Measurements from ENCODE around the gene TOR3A. TPM values are rescaled to one million over a fixed set of nuclear protein-coding genes. Genes with fewer than 3 reads are reported as not detected.
"Not testable (repeated sequence)": the region's sequence is repeated elsewhere in the genome, so short reads cannot be mapped to it uniquely, and the experiment has no call there.

Gene TOR3A
- total RNA-seq, 1 experiment from 2014 or later, result 82.1 TPM

DNA sequence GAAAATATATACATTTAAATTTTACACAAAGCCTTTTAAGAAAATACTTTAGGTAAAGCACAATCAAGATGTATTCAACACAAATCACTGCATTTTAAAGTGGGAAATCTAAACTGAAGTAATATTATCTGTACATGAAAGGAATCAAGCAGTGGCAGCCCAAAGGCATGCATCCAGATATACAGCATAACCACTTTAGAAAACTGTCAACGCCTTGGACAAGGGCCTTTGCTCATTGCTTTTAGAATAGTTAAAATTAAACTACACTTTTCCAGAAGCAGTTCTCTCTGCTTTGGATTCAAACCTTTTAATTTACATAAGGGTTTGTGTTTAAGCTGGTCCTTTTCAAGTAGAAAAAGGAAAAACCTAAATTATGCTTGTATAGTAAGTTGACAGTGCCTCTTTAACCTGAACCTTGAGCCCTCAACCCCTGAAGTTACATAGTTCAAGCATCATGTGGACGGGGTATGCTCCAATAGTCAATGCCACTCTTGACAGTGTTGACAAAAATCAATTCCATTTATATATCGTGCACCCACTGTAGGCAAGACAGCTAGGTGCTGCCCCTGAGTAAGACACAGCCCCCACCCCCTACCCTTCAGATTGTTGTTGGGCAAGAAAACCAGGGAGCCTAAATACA lies 22.9 kb downstream of the TOR3A start:
- no peak for DNase-seq (ENCODE audit: extremely low read depth, low read depth)

DNA sequence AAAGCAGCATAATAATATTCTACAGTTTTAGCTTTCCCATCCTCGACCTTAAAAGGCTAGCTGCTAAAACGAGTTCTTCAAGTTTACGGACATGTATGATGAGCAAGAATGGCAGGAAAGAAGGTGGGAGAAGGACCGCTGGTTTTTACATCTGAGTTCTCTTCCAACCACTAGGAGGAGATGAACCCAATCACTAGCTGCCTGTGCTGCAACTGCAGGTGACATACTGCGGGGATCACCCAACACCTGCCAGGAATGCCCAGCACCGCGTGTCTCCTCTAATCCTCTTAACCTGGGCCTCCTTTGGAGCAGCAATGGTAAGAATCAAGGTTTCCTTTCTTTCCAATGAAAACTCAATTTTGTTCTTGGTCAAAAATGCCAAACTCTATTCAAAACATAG lies 23.5 kb downstream of the TOR3A start:
- DNase-seq (ENCODE audit: extremely low read depth, low read depth), result no peak

DNA sequence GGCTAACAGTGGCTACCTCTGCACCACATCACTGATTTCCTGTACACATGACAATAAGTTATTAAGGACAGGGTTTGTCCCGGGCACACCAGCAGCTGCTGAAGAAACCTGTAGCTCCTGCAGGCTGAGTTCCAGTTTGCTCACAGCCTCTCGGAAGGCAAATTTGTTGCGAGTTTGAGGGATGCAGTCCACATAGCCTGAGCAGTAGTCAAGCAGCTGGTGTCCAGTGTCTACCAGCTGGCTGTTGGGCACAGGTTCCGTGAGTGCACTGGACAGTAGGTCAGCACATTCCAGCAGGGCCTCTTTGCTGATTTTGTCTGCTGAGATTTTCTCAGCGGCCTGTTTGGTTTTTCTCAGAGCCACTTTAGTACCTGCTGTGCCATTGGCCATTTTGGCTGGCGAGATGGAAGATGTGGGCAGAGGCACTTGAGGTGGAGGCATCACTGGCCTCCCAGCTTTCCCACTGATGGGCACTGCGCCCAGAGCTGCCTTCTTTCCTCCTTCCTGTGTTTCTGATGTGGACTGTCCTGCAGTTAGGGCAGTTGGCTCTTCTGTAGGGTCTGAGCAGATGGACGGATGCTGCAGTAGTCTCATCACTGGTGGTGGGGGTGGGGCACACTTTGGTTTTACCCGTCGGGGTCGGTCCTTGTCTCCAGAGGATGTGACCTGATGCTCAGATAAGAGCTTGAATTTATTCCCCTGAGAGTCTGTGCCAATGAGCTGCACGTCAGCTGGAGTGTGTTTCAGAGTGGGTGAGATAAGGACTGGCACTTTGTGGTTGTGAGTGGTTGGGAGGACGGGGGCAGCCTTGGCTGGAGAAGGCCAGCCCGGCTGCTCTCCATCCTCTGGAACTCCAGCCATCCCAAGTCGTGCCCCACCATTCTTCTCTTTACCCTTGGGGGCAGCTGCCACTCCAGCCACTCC lies 26.1 kb downstream of the TOR3A start:
- no peak for DNase-seq (ENCODE audit: extremely low read depth, low read depth)

DNA sequence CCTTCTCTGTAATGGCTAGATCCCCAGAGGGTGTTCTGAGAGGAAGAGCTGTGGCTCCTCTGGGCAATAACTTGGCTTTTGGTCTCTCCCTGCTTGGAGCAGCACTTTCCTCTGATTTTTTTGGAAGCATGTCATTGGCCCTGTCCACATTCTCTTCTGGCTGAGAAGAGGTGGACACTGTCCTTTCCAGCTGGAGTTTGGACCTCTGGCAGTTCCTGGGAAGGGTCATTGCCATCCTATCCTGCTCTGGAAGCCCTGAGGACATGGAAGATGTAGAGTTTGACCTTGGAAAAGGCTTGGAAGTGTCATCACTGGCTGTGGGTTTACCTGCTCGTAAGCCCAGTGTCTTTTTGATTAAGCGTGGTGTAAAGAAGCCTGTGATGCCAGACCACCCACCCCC lies 26.8 kb downstream of the TOR3A start:
- DNase-seq (ENCODE audit: extremely low read depth, low read depth), result no peak

DNA sequence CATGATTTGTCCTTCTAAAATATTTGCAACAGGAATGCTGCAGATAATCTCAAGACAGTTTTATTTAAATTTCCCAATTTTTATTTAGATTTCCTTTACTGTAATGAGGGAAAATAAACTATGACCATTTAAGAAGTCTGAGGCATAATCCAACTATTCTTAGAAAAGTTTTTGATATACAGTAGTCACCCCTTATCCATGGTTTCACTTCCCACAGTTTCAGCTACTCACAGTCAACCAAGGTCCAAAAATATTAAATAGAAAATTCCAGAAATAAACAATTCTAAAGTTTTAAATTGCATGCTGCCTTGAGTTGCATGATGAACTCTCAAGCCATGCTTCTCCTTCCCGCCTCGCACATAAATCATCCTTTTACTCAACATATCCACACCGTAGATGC lies 33.3 kb downstream of the TOR3A start:
- DNase-seq (ENCODE audit: extremely low read depth, low read depth), result no peak

DNA sequence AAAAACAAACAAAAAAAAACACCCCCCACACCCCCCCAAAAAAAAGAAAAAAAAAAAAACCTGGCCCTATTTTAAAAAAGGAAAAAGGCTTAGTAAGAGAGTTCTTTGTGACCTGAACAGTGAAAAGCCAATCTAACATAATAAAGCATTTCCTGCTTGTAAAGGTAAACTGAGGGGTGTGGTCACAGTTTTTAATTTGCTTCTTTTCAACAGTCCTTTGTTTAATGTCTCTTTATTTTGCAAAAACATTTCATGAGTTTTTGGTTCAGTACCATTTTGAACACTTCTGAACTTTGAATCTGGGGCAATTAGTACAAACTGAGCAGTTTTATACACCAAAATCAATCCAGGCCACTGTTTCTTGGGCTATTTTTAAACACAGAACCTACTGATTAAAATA lies 37.6 kb downstream of the TOR3A start:
- DNase-seq (ENCODE audit: extremely low read depth, low read depth), result no peak

DNA sequence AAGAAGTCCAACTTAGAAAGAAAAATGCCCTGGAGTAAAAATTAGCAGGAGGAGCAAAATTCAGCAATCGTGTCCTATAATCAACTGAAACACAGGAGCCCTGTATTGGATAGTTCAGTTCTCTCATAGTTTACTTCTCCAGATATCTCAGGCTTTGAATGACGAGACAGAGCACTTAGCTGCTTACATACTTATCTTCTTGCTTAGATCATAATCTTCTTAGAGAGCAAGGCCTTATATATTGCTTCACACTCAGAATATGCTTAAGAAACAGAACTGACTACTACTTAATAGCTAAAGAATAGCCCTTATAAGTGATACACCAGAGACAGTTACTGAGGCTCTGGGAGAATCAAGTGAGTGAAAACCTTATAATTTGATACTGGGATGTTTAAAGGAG lies 38.9 kb downstream of the TOR3A start:
- DNase-seq (ENCODE audit: extremely low read depth, low read depth), result no peak

DNA sequence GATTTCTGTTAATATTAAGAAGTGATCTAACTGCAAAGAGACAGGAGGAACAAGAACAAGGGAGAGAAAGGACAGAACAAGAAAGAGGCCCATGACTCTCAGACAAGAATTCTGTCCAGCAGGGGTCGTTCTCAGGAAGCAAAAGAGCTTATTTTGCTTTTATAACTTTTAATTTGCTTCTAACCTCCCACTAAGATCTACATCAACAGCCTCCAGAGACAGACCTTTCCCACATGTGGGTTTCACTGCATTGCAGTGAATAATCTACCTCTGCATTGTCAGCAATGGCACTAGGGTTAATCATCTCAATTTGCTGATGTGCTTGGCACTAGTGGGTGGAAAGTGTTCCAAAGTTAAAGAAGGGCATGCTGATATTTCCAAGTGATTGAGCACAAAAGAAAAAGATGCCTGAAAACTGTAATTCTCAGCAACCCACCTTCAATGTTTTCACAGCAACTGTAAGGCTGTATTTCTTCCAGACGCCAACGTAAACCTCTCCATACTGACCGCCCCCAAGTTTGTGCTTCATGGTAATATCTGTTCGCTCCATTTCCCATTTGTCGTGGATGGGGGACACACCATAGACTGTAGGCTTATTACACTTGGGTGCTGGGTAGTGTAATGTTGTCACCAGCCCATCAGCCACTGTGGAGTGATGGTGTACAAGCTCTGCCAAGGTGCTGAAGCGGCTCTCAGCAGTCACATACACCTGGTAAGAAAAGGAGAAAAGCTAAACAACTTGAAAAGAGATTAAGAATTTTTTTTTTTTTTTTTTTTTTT lies 39.5 kb downstream of the TOR3A start:
- DNase-seq (ENCODE audit: extremely low read depth, low read depth), result peak; percentile 62

DNA sequence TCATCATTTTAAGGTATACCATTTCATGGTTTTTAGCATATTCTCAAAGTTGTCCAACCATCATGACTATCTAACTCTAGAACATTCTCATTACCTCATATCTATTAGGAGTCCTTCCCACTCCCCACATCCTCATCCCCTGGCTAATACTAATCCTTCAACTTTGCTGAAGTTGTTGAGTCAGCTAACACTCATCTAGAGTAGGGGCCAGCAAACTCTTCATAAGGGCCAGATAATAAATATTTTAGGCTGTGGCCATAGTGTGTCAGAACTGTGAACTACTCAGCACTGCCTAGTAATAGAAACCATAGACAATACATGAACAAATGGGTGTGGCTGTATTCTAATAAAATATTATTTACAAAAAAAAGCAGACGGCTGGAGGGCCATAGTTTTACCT lies 43.0 kb downstream of the TOR3A start:
- no peak for DNase-seq (ENCODE audit: extremely low read depth, low read depth)

DNA sequence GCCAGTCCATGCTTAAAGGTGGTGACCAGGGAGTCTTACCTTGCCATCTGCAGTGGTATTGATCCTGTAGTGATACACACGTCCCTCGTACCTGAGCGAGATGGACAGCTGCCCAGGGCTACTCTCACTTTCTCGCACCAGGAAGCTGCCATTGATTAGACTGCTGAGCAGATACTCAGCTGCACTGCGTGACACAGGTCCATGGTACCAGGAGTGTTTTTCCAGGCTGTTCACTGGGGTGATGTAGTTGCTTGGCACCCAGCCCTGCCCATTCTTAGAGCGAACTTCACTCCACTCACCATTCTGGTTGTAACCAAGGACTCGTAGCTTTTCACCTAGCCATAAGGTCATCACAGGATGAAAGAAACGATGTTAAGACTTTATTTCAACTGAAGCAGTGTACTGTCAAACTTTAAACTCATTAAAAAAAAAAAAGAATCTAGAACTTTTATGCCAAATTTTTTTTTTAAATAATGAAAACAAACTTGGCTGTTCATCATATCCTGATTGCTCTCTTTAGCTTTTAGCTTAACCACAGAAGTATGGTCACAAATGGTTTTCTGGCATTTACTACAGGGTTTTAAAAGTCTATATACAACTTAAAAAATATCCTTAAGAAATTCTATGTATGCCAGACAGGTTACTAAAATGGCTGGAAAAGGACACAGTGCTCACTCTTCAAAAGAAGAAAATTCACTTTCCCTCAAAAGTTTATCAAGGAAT lies 44.6 kb downstream of the TOR3A start:
- no peak for DNase-seq (ENCODE audit: extremely low read depth, low read depth)

DNA sequence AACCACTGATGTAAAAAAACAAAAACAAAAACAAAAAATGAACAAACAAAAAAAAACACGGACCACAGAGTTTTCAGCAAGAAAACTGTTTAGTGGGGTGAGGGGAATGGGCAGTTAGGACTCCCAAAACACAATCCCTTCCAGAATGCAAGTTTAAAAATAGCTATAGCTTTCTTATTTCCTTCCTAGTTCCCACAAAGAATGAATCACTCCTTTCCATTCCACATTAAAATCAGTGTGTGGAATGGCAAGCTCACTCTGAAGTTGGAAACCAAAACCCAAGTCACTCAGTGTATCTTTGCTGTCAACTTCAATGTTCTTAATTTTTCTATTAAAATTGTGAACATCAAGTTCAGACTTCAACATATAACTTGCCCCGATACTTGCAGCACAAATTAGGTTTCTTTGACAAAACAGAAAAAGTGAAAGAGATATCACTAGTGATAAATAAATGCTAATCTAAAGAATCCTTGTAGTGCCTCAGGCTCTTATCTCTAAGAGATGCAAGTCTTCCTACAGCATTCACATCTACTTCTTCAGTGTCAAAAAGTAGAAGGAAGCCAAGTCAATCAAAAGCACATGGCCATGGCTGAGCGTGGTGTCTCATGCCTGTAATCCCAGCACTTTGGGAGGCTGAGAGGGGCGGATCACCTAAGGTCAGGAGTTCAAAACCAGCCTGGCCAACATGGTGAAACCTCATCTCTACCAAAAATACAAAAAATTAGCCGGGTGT lies 45.5 kb downstream of the TOR3A start:
- DNase-seq (ENCODE audit: extremely low read depth, low read depth), result no peak

DNA sequence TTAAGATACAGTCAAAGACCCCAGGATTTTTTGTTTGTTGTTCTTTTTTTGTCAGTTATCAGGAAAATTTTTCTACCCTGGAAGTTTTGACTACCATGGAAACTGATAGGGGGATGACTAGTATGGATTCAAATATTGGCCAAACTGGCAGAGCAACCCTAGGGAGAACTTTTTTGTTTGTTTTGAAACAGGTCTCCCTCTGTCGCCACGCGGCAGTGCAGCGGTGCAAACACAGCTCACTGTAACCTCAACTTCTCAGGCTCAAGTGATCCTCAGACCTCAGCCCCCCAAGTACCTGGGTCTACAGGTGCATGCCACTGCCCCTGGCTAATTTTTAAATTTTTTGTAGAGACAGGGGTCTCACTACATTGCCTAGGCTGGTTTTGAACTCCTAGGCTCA lies 46.6 kb downstream of the TOR3A start:
- DNase-seq (ENCODE audit: extremely low read depth, low read depth), result no peak

DNA sequence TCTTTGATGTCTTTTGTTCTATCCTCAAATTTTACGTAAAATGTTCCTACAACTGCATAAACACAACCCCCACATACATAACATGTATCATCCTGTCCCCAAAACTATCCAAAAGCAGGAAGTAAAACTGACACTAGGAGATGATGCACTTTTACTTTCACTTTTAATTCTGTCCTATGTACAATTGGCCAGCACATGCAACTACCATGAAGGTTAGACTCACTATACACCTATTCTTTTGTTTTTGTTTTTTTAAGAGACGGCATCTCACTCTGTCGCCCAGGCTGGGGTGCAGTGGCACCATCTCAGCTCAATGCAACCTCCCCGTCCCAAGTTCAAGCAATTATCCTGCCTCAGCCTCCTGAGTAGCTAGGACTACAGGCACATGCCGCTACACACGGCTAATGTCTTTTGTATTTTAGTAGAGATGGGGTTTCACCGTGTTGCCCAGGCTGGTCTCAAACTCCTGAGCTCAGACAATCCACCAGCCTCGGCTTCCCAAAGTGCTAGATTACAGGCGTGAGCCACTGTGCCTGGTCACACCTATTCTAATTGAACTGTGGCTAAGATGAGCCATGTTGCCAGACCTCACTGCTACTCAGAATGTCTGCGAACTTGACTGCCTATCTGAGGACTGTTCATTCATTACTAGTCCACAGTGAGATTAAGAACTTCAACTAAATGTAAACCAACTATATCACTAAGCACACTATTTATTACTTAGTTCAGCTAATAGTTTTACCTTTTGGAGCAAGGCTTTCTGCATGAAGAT lies 48.0 kb downstream of the TOR3A start:
- DNase-seq (ENCODE audit: extremely low read depth, low read depth), result no peak

DNA sequence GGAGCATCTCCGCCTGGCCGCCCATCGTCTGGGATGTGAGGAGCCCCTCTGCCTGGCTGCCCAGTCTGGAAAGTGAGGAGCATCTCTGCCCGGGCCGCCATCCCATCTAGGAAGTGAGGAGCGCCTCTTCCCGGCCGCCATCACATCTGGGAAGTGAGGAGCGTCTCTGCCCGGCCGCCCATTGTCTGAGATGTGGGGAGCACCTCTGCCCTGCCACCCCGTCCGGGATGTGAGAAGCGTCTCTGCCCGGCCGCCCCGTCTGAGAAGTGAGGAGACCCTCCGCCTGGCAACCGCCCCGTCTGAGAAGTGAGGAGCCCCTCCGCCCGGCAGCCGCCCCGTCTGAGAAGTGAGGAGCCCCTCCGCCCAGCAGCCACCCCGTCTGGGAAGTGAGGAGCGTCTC lies 53.3 kb downstream of the TOR3A start:
- DNase-seq (ENCODE audit: extremely low read depth, low read depth), result not testable (repeated sequence)

DNA sequence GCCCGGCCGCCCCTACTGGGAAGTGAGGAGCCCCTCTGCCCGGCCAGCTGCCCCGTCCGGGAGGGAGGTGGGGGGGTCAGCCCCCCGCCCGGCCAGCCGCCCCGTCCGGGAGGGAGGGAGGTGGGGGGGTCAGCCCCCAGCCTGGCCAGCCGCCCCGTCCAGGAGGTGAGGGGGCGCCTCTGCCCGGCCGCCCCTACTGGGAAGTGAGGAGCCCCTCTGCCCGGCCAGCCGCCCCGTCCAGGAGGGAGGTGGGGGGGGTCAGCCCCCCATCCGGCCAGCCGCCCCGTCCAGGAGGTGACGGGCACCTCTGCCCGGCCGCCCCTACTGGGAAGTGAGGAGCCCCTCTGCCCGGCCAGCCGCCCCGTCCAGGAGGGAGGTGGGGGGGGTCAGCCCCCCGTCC lies 53.8 kb downstream of the TOR3A start:
- not testable (repeated sequence) for DNase-seq (ENCODE audit: extremely low read depth, low read depth)

DNA sequence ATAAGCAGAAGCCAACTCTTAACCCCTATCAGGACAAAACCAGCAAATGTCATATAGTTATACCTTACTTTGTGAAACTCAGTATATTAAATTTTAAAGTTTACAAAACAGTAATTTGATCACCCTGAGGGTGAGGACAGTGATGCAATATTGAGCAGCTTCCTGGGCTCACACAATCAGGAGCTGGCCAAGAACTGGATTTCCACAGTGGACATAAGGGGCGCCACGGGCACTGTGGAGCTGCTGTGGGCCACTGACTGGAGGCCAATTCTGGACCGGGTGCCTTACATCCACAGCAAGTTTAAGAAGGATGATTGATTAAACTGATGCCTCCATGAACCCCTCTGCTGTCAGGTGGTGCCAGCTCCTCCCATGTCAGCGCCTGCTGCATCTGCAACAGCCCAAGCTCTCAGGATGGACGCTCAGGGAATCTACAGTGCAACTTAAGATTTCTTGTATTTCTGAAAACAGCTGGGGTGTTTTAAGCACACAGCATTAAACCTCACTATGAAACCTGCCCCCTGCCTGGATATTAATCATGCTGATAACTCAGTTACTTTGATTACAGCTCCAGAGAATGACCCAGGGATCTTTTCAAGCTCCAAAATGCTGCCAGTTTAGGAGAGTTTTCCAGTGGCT lies 55.9 kb downstream of the TOR3A start:
- no peak for DNase-seq (ENCODE audit: extremely low read depth, low read depth)

DNA sequence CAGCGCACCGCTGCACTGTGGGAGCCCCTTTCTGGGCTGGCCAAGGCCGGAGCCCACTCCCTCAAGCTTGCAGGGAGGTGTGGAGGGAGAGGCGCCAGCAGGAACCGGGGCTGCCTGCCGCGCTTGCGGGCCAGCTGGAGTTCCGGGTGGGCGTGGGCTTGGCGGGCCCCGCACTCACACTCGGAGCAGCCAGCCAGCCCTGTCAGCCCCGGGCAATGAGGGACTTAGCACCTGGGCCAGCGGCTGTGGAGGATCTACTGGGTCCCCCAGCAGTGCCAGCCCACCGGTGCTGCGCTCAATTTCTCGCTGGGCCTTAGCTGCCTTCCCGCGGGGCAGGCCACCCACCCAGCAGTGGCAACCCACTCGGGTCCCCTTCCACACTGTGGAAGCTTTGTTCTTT lies 56.9 kb downstream of the TOR3A start:
- DNase-seq (ENCODE audit: extremely low read depth, low read depth), result not testable (repeated sequence)

DNA sequence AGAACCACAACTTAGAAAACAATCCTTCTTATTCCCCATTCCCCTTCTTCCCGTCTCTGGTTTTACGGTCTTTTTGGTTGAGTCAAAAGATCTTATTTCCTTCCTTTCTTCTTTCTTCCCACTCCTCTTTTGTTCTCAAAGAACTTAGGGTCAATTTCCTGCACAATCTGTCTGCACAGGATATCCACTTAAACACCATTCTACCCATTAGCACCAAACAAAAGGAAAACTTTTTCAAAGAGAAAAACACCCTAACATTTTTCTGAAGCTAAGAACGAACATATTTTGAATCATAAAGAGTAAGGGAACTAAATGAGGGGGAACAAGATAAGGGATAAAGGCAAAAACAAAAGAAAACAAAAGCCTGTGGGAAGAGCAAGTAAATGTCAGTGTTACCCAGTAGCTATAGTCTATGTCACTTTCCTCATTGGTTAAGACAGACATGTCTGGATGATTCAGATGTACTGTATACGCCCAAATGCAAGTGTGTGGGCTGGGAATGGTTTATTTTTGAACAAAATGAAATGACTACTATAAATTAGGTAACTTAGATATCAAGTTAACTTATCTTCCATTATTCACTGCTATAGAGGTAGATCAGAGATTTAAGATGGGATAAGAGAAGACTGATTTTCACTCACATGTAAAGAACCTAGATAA lies 59.9 kb downstream of the TOR3A start:
- peak; percentile 54 for DNase-seq (ENCODE audit: extremely low read depth, low read depth)

Data from NCI-H460 (cell line).